Fibroblast of the aortic adventitia (primary cell): ENCODE data around the gene FMN1. TPM values are rescaled to one million over a fixed set of nuclear protein-coding genes. Genes with fewer than 3 reads are reported as not detected.

Experiments
- DNase-seq: peaks from one replicate; pipeline ENCODE4 v3.0.0-alpha.2; 2010; ENCODE audit warnings: low read depth
- H3K4me3 ChIP-seq: 2 replicates; pipeline ENCODE4 v1.5.1; 2011; ENCODE audit warnings: low read depth, mild to moderate bottlenecking, control low read depth, low read length, moderate library complexity
- total RNA-seq: library from RNA; depleted of rRNA; stranded (reverse); fragments of >200 nt; gene quantifications from 2 replicates; pipeline ENCODE4 v1.2.3, GENCODE V29; 2012; ENCODE audit warnings: low replicate concordance
- TF ChIP-seq, protein P1 (sequence below): IDR thresholded peaks from 2 replicates; pipeline ENCODE4 v1.5.1; 2011; ENCODE audit warnings: mild to moderate bottlenecking, low read length, control low read depth, inconsistent platforms; ENCODE audit not compliant: insufficient read depth

Gene FMN1
- total RNA-seq, 1 donor, result 1.1 TPM

DNA sequence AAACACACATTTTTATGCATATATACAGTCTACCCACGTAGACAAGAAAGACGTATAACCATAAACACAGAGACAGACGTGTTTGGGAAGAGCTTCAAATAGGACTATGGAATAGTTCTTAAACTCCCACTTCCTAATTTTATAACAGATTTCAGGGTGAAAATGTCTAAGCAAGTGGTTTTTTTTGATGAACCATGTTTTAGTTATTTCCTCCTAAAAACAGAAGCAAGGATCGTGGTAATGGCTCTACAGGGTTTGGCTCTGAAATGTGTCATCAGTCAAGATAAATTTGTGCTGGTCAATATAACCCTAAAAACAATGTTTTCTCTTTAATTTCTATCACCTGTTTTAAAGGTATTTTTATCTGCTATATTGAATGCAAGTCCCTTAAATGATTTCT lies 58.2 kb downstream of the FMN1 start:
- TF ChIP-seq, protein P1, sequence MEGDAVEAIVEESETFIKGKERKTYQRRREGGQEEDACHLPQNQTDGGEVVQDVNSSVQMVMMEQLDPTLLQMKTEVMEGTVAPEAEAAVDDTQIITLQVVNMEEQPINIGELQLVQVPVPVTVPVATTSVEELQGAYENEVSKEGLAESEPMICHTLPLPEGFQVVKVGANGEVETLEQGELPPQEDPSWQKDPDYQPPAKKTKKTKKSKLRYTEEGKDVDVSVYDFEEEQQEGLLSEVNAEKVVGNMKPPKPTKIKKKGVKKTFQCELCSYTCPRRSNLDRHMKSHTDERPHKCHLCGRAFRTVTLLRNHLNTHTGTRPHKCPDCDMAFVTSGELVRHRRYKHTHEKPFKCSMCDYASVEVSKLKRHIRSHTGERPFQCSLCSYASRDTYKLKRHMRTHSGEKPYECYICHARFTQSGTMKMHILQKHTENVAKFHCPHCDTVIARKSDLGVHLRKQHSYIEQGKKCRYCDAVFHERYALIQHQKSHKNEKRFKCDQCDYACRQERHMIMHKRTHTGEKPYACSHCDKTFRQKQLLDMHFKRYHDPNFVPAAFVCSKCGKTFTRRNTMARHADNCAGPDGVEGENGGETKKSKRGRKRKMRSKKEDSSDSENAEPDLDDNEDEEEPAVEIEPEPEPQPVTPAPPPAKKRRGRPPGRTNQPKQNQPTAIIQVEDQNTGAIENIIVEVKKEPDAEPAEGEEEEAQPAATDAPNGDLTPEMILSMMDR, result no peak
- DNase-seq, result no peak
- H3K4me3 ChIP-seq, result no peak overlapping the region

DNA sequence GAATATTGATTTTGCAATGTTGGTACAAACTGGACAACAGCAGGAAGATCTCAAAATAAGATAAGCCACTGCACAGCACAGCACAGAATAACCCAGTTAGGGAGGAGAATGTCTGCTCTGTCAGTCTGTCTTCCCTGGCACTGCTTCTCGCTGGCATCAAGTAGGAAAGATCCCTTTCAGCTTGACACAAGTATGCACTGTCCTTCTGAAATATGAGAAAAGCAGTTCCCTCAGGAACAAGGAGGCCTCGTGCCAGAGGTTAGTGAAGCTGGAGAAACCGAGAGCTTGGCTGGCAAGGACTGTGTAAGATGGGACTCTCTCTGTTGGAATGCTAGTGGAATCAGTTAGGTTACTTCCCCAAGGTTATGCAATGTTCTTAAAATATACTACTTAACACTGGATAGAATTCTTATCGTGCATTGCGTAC lies 59.1 kb downstream of the FMN1 start:
- DNase-seq, result peak; percentile 43
- H3K4me3 ChIP-seq, result no peak overlapping the region
- TF ChIP-seq, protein P1, result no peak

DNA sequence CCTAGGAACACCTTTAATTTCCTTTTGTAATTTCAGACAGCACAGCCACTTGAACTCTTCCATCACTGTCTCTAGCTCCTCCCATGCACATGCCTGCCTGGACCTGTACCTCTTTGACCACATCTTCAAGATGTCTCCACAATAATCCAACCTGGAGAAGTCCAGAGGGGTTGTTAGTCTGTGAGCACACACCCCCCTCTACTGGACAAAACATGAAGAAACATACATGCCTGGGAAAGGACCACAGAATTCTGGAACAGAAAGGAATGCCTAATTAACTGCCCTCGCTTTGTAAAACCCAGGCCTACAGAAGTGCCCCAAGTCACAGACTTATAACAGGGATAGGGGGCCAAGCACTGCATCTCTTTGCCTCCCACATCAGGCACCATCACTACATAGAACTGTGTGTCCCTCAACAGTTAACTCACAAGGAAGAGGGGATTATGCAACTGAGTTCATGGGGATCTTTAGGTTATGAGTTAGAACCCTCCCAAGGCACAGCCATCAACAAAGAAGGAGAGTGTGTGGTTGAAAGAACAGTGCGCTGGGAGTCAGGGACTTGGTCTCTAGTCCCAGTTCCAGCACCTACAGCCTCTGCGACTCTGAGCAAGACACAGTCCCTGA lies 61.7 kb downstream of the FMN1 start:
- peak; percentile 81 for DNase-seq
- TF ChIP-seq, protein P1, result peak; percentile 82
- no peak overlapping the region for H3K4me3 ChIP-seq

DNA sequence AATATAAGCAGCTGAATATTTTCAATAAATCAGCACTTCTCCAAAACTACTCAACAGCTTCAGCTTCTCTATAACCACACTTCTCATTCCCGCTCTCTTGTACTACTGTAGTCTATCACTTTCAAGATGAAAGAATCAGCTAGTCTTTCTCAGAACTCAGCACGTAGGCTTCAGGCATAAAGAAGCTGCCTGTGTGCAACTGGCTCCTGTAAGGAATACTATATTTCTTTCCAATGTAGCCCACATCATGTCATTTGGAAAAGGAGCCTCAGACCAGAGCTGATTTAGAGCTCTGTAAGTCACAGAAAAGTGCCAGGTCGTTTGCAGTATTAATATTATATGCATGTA lies 62.3 kb downstream of the FMN1 start:
- TF ChIP-seq, protein P1, result no peak
- no peak overlapping the region for H3K4me3 ChIP-seq
- DNase-seq, result no peak

DNA sequence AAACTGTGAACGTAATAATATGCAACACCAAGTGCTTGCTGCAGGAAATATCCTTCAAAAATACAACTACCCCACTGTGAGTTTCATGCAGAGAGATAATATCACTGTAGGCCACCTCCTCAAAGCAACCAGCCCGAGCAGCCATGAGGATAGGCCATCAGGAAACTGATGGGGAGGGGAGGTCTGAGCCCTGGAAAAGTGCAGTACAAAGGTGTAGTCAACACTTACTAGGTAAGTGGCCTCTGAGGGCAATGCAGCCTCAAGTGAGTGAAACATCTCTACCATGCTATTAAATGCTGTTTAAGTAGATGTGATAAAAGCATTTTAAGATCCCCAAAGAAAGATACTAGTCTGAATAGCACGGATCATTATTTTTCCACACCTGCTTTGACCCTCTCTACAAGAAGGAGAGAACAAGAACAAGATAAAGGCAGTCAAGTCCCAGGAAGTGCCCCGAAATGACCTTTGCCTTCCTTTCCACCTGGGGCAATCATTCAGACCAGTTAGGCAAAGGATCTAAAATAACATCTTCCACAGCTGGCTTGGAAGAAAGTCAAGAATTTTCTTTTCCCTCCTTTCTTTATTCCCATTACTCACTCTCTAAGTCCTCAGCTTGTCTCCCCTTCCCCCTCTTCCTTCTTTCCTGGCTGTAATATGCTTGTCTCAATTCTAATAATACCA lies 62.8 kb downstream of the FMN1 start:
- DNase-seq, result peak; percentile 49
- TF ChIP-seq, protein P1, result no peak
- no peak overlapping the region for H3K4me3 ChIP-seq

DNA sequence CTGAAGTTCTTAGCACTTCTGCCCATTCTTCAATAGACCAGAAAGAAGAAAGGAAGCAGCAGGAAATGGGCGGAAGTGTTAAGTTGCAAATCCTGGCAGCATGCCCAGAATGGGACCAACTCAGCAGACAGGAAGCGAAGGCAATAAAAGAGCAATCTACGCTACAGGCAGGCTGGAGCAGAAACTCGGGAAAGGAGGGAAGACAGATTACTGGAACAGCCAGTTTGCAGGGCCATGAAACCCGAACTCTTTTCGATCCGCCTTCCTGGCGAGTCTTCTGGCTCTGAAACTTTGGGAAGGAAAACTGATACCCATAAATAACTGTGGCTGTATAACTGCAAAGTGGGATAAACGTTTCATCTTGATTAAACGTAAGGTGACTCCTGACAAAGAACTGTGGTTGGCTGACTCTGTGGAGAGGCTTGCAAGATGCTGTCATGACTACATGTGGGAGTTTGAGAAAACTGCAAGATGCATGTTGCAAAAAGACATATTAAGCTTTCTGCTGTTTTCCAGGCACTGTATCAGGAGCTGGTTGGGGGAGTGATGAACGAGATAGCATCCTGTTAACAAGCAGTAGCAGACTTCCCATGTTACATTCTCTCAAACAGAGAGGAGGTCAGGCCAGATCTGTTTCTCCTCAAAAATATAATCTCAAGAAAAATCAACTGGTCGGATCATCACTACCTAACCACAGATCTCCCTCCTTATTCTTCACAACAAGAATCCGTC lies 67.8 kb downstream of the FMN1 start:
- no peak overlapping the region for H3K4me3 ChIP-seq
- TF ChIP-seq, protein P1, result no peak
- peak; percentile 97 for DNase-seq
